ENCODE results near the gene SS18L1. TPM values are rescaled to one million over a fixed set of nuclear protein-coding genes. Genes with fewer than 3 reads are reported as not detected.

SS18L1 gene
- total RNA-seq, 1 experiment from 2014 or later: 17.9 TPM

- no peaks in the 10 kb centered on the region for H4K20me1 ChIP-seq (ENCODE audit: low read length)
- no peaks in the 10 kb centered on the region for H3K9me2 ChIP-seq (replicated peaks; ENCODE audit: low read length)
- H3K9me3 ChIP-seq (ENCODE audit: low read length): no peaks in the 10 kb centered on the region
- DNase-seq (no peak), ATAC-seq (no peak)
- ChIA-PET POLR2A (ENCODE audit: unreplicated experiment) (no interaction called here), CTCF (no interaction called here)
- H3K4me1 ChIP-seq (ENCODE audit: insufficient read depth, low read length): peaks cover 8% of the 10 kb centered on the region
- no peak for TF ChIP-seq CTCF (conservative IDR thresholded peaks at IDR 0.05; ENCODE audit: low read depth, low read length)
- no peak overlapping the region for H3K4me2 ChIP-seq (ENCODE audit: low read length)
- peaks cover 4% of the 10 kb centered on the region; the same call in 1 of the 2 replicates for H3K36me3 ChIP-seq (ENCODE audit: low read depth, low read length)
- H3K27ac ChIP-seq (ENCODE audit: low read length): no peak overlapping the region
- peaks cover 7% of the 10 kb centered on the region; the same call in 1 of the 2 replicates for H3K79me2 ChIP-seq (ENCODE audit: low read length)
- no TSS peak for BruUV-seq (replicated peaks)
- H2AFZ ChIP-seq (ENCODE audit: low read length): no peak overlapping the region
- no peak overlapping the region for H3K9ac ChIP-seq (ENCODE audit: low read length)
- H3F3A ChIP-seq (ENCODE audit: low read length, unreplicated experiment): peaks cover 7% of the 10 kb centered on the region
- intact Hi-C loops (cut with micrococcal nuclease): no loop called here
- H3K27me3 ChIP-seq (ENCODE audit: low read length): no peaks in the 10 kb centered on the region
- no peak overlapping the region for H3K4me3 ChIP-seq (ENCODE audit: low read length)
Observed at GRCh38 chr20:62177307-62177706, 33.7 kb downstream of the SS18L1 start.

- BruUV-seq (replicated peaks): no TSS peak
Observed at GRCh38 chr20:62178316-62179161, 35.0 kb downstream of the SS18L1 start.

More at GRCh38 chr20:62178316-62179161, 35.0 kb downstream of the SS18L1 start:
- no peak overlapping the region for H3K9ac ChIP-seq (ENCODE audit: low read length)
- no peaks in the 10 kb centered on the region for H3K27me3 ChIP-seq (ENCODE audit: low read length)
- H3K4me1 ChIP-seq (ENCODE audit: insufficient read depth, low read length): peaks cover 8% of the 10 kb centered on the region
- no peaks in the 10 kb centered on the region for H3K9me3 ChIP-seq (ENCODE audit: low read length)
- H4K20me1 ChIP-seq (ENCODE audit: low read length): no peaks in the 10 kb centered on the region
- H3K79me2 ChIP-seq (ENCODE audit: low read length): peaks cover 18% of the 10 kb centered on the region
- peaks cover 4% of the 10 kb centered on the region; the same call in 1 of the 2 replicates for H3K36me3 ChIP-seq (ENCODE audit: low read depth, low read length)
- CTCF ChIA-PET: no interaction called here
- H3K4me2 ChIP-seq (ENCODE audit: low read length): no peak overlapping the region
- no peak overlapping the region for H3K4me3 ChIP-seq (ENCODE audit: low read length)
- TF ChIP-seq EZH2 (IDR thresholded peaks at IDR 0.05; ENCODE audit: low read length, unreplicated experiment) (no peak), EZH2phosphoT487 (IDR thresholded peaks at IDR 0.05; ENCODE audit: borderline replicate concordance, low read length) (no peak), CTCF (conservative IDR thresholded peaks at IDR 0.05; ENCODE audit: low read depth, low read length) (no peak)
- peaks cover 7% of the 10 kb centered on the region for H3F3A ChIP-seq (ENCODE audit: low read length, unreplicated experiment)
- POLR2A ChIA-PET (ENCODE audit: unreplicated experiment): no interaction called here
- H3K9me2 ChIP-seq (replicated peaks; ENCODE audit: low read length): no peaks in the 10 kb centered on the region
- intact Hi-C loops (cut with micrococcal nuclease): no loop called here
- no peak overlapping the region for H2AFZ ChIP-seq (ENCODE audit: low read length)
- H3K27ac ChIP-seq (ENCODE audit: low read length): no peak overlapping the region
- no peak for ATAC-seq
- DNase-seq: no peak
